Measurements from ENCODE around the gene RUNX3.

The RUNX3 gene

GRCh38 chr1:24963099-24963872 lies 33.2 kb upstream of the RUNX3 start:
- no peak for DNase-seq

GRCh38 chr1:24961961-24962861 lies 32.1 kb upstream of the RUNX3 start:
- DNase-seq: no peak

- DNase-seq: no peak
Observed at GRCh38 chr1:24961334-24961733, 31.3 kb upstream of the RUNX3 start.

GRCh38 chr1:24960071-24960801 lies 30.2 kb upstream of the RUNX3 start:
- no peak for DNase-seq

- no peak for DNase-seq
Observed at GRCh38 chr1:24959623-24959975, 29.5 kb upstream of the RUNX3 start.

- DNase-seq: no peak
Observed at GRCh38 chr1:24958766-24959622, 28.9 kb upstream of the RUNX3 start.

GRCh38 chr1:24957808-24958752 lies 28.0 kb upstream of the RUNX3 start:
- no peak for DNase-seq

- DNase-seq: no peak
Observed at GRCh38 chr1:24957016-24957807, 27.1 kb upstream of the RUNX3 start.

- no peak for DNase-seq
Observed at GRCh38 chr1:24955779-24956365, 25.8 kb upstream of the RUNX3 start.

- DNase-seq: no peak
Observed at GRCh38 chr1:24955161-24955560, 25.1 kb upstream of the RUNX3 start.

- DNase-seq: no peak
Observed at GRCh38 chr1:24954631-24955030, 24.6 kb upstream of the RUNX3 start.

GRCh38 chr1:24954022-24954421 lies 23.9 kb upstream of the RUNX3 start:
- DNase-seq: no peak

- no peak for DNase-seq
Observed at GRCh38 chr1:24952413-24952841, 22.4 kb upstream of the RUNX3 start.

- DNase-seq: no peak
Observed at GRCh38 chr1:24951810-24952412, 21.8 kb upstream of the RUNX3 start.

- no peak for DNase-seq
Observed at GRCh38 chr1:24951337-24951736, 21.3 kb upstream of the RUNX3 start.

GRCh38 chr1:24949331-24949881 lies 19.3 kb upstream of the RUNX3 start:
- no peak for DNase-seq

- no peak for DNase-seq
Observed at GRCh38 chr1:24948079-24948827, 18.2 kb upstream of the RUNX3 start.

Data from cerebellar nuclear complex (tissue), 1 donor.